HL-60 (cell line): Measurements from ENCODE around the gene INHA.

Experiments
- DNase-seq, 2 experiments: peaks; one replicate each; pipeline ENCODE4 v3.0.0-alpha.2; 2010 to 2020; ENCODE audit warnings: low read depth in 1 of 2, low spot score in 1 of 2
- H3K27ac ChIP-seq: fragments of 250-450 bp; sonication (Bioruptor Pico); replicated peaks from 2 replicates; pipeline ENCODE4 v1.5.1; 2020; ENCODE audit warnings: mild to moderate bottlenecking, moderate library complexity
- H3K27me3 ChIP-seq: fragments of 250-450 bp; sonication (Bioruptor Pico); 2 replicates; pipeline ENCODE4 v1.5.1; 2021; ENCODE audit warnings: mild to moderate bottlenecking, moderate library complexity; ENCODE audit not compliant: insufficient read depth, poor library complexity, severe bottlenecking
- H3K4me3 ChIP-seq: replicated peaks from 2 replicates; pipeline ENCODE4 v1.5.1; 2011; ENCODE audit warnings: mild to moderate bottlenecking, control low read depth, low read length; ENCODE audit not compliant: insufficient read depth
- GABPA ChIP-seq: IDR thresholded peaks from 2 replicates; pipeline ENCODE4 v1.6.1; 2012; ENCODE audit warnings: low read depth
- POLR2AphosphoS5 ChIP-seq: IDR thresholded peaks from 2 replicates; pipeline ENCODE4 v1.6.1; 2012; ENCODE audit warnings: low read depth
- SPI1 ChIP-seq: IDR thresholded peaks from 2 replicates; pipeline ENCODE4 v1.6.1; 2012; ENCODE audit warnings: low read depth, mild to moderate bottlenecking, borderline replicate concordance
- long read RNA-seq: library from polyadenylated mRNA; unstranded; transcript quantifications from one replicate; pipeline ENCODE4 v2.0.0, GENCODE V29; 2020
- TF ChIP-seq, protein P1 (sequence below): IDR thresholded peaks from 2 replicates; pipeline ENCODE4 v1.6.1; 2012; ENCODE audit warnings: low read depth; ENCODE audit not compliant: insufficient replicate concordance
- TF ChIP-seq, protein P2 (sequence below): IDR thresholded peaks from one replicate; pipeline ENCODE4 v1.5.1; 2011; ENCODE audit warnings: low read length, control low read depth, inconsistent platforms; ENCODE audit not compliant: insufficient read depth

Gene INHA, protein sequence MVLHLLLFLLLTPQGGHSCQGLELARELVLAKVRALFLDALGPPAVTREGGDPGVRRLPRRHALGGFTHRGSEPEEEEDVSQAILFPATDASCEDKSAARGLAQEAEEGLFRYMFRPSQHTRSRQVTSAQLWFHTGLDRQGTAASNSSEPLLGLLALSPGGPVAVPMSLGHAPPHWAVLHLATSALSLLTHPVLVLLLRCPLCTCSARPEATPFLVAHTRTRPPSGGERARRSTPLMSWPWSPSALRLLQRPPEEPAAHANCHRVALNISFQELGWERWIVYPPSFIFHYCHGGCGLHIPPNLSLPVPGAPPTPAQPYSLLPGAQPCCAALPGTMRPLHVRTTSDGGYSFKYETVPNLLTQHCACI
- long read RNA-seq: 0 reads

DNA sequence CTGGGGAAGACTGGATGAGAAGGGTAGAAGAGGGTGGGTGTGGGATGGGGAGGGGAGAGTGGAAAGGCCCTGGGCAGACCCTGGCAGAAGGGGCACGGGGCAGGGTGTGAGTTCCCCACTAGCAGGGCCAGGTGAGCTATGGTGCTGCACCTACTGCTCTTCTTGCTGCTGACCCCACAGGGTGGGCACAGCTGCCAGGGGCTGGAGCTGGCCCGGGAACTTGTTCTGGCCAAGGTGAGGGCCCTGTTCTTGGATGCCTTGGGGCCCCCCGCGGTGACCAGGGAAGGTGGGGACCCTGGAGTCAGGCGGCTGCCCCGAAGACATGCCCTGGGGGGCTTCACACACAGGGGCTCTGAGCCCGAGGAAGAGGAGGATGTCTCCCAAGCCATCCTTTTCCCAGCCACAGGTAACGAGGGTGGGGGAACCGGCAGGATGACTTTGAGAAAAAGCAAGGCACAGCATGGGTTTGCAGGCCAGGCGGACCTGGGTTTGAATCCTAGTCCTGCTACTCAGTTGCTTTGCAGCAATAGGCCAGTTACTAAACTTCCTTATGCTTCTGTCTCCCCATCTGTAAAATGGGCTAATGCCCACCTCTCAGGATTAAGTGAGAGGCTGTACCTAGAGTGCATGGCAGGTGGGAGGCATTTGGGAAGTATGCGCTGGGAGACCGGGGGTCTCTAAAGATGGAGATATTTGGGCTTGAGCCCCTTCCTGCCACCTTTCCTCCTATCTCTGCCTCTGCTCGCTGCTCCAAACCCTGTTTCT, at the start of gene INHA:
Gene INHA (plus strand): TSS at position 74 of the 765 bp plus-strand sequence. CDS start 65 bp downstream, at position 139.
- peaks cover 9% of the 10 kb centered on the region for H3K27me3 ChIP-seq
- no peak within 1 kb of the TSS for H3K27ac ChIP-seq
- TF ChIP-seq SPI1: no peak
- TF ChIP-seq POLR2AphosphoS5: no peak
- TF ChIP-seq, protein P1, sequence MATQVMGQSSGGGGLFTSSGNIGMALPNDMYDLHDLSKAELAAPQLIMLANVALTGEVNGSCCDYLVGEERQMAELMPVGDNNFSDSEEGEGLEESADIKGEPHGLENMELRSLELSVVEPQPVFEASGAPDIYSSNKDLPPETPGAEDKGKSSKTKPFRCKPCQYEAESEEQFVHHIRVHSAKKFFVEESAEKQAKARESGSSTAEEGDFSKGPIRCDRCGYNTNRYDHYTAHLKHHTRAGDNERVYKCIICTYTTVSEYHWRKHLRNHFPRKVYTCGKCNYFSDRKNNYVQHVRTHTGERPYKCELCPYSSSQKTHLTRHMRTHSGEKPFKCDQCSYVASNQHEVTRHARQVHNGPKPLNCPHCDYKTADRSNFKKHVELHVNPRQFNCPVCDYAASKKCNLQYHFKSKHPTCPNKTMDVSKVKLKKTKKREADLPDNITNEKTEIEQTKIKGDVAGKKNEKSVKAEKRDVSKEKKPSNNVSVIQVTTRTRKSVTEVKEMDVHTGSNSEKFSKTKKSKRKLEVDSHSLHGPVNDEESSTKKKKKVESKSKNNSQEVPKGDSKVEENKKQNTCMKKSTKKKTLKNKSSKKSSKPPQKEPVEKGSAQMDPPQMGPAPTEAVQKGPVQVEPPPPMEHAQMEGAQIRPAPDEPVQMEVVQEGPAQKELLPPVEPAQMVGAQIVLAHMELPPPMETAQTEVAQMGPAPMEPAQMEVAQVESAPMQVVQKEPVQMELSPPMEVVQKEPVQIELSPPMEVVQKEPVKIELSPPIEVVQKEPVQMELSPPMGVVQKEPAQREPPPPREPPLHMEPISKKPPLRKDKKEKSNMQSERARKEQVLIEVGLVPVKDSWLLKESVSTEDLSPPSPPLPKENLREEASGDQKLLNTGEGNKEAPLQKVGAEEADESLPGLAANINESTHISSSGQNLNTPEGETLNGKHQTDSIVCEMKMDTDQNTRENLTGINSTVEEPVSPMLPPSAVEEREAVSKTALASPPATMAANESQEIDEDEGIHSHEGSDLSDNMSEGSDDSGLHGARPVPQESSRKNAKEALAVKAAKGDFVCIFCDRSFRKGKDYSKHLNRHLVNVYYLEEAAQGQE: no peak
- no peak for TF ChIP-seq GABPA
- TF ChIP-seq, protein P2, sequence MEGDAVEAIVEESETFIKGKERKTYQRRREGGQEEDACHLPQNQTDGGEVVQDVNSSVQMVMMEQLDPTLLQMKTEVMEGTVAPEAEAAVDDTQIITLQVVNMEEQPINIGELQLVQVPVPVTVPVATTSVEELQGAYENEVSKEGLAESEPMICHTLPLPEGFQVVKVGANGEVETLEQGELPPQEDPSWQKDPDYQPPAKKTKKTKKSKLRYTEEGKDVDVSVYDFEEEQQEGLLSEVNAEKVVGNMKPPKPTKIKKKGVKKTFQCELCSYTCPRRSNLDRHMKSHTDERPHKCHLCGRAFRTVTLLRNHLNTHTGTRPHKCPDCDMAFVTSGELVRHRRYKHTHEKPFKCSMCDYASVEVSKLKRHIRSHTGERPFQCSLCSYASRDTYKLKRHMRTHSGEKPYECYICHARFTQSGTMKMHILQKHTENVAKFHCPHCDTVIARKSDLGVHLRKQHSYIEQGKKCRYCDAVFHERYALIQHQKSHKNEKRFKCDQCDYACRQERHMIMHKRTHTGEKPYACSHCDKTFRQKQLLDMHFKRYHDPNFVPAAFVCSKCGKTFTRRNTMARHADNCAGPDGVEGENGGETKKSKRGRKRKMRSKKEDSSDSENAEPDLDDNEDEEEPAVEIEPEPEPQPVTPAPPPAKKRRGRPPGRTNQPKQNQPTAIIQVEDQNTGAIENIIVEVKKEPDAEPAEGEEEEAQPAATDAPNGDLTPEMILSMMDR: no peak
- DNase-seq: no peak
- peak within 1 kb of the TSS; percentile 37 for H3K4me3 ChIP-seq

DNA sequence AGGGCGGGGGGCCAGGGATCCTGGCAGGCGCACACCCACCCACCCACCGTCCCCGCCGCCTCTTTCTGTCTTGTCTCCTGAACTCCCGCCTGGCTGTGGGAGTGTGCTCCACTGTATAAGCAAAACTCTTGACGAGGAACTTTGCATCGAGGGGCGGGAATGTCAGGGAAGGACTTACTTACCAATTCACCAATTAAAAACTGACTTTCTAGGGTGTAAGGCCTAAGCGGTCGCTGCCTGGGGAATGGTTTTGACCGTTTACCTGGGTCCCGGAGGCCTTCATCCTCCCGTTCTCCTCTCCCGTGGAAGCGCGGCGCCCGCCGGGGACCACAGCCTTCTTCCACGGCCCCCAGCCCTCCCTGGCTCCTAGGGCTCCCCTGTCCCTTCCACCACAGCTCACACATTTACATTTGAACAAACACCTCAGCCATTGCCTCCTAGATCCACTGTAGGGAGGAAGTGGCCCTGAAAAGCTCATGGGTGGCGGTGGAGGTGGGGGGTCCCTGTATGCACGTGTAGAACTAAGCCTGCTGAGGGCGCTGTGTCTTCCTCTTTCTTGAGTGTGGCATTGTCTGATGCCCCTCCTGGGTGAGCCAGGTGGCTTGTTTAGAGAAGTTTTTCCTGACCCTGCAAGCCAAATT, 49.0 kb upstream of the INHA start:
- TF ChIP-seq, protein P1: no peak
- peak; percentile 44; the same call in 1 of the 2 replicates for TF ChIP-seq SPI1
- Histone ChIP-seq H3K27me3 (peaks cover 84% of the 10 kb centered on the region), H3K27ac (no peak overlapping the region), H3K4me3 (no peak overlapping the region)
- no peak for DNase-seq

DNA sequence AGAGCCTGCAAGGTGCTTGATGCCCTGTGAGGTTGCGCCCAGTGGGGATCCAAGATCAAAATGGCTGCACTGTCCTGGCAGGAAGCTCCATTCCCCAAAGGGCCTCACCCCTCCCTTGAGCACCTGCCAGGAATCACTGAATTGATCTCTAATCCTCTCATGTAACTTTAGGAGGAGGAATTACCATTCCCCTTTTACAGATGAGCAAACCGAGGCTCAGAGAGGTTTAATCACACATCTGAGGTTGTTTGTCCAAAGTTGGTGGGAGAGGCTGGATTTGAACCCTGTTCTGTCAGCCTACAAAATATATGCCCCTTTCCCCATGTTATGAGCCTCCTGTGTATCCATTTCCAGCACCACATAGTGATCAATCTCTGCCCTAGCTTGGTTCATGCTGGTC, 47.3 kb upstream of the INHA start:
- Histone ChIP-seq H3K27me3 (peaks cover 89% of the 10 kb centered on the region), H3K4me3 (no peak overlapping the region), H3K27ac (no peak overlapping the region)
- TF ChIP-seq POLR2AphosphoS5: no peak
- TF ChIP-seq, protein P1: no peak
- TF ChIP-seq SPI1: no peak
- DNase-seq: no peak
